ENCODE results near the gene SELE. TPM values are rescaled to one million over a fixed set of nuclear protein-coding genes. Genes with fewer than 3 reads are reported as not detected.

Gene SELE
- total and polyA plus RNA-seq, 2 of the 4 experiments (the other 2 are of a cell fraction): not detected

GRCh38 chr1:169694304-169695075, 39.4 kb downstream of the SELE start:
- H3K4me1 ChIP-seq (ENCODE audit: control insufficient read depth, insufficient read depth, low read length): no peaks in the 10 kb centered on the region
- in situ Hi-C loops (cut with MboI; ENCODE audit: low sequenced_read_pairs) (no loop called here), dilution Hi-C loops (cut with HindIII; ENCODE audit: low sequenced_read_pairs, unreplicated experiment) (no loop called here), intact Hi-C loops (cut with micrococcal nuclease) (no loop called here)
- H3K23ac ChIP-seq (ENCODE audit: low read depth, low read length): no peak overlapping the region
- H3K79me1 ChIP-seq (ENCODE audit: low read depth in 1 of 2, low read length in 2 of 2): no peaks in the 10 kb centered on the region
- POLR2A ChIA-PET (ENCODE audit: unreplicated experiment): no interaction called here
- no peak overlapping the region for H3K4me3 ChIP-seq (ENCODE audit: insufficient read depth, low read depth, low read length)
- no peaks in the 10 kb centered on the region for H3K36me3 ChIP-seq (ENCODE audit: control insufficient read depth, insufficient read depth, low read length)
- no TSS peak for BruUV-seq (replicated peaks)
- no peaks in the 10 kb centered on the region for H3K9me3 ChIP-seq (ENCODE audit: control insufficient read depth, insufficient read depth, low read length)
- no peaks in the 10 kb centered on the region for H4K20me1 ChIP-seq (ENCODE audit: insufficient read depth, low read length)
- H2AK9ac ChIP-seq (replicated peaks; ENCODE audit: low read depth, low read length, poor library complexity): no peak overlapping the region
- H2BK120ac ChIP-seq (ENCODE audit: low read depth, low read length): no peak overlapping the region
- no peak overlapping the region for H3K18ac ChIP-seq (ENCODE audit: low read depth, low read length)
- H3K56ac ChIP-seq (ENCODE audit: extremely low read depth, insufficient read depth, low read length): no peak overlapping the region
- H2BK5ac ChIP-seq (ENCODE audit: low read depth, low read length, poor library complexity, severe bottlenecking): no peak overlapping the region
- H2AFZ ChIP-seq (replicated peaks; ENCODE audit: low read length, poor library complexity): no peak overlapping the region
- no peak overlapping the region for H4K5ac ChIP-seq (ENCODE audit: low read depth, low read length)
- H3K9ac ChIP-seq (ENCODE audit: low read depth, low read length): no peak overlapping the region
- H2BK15ac ChIP-seq (ENCODE audit: low read depth, low read length): no peak overlapping the region
- H2BK20ac ChIP-seq (ENCODE audit: low read depth, low read length): no peak overlapping the region
- no peak overlapping the region for H4K8ac ChIP-seq (ENCODE audit: low read depth in 2 of 2, low read length in 2 of 2)
- H3K4me2 ChIP-seq (ENCODE audit: low read depth, low read length): no peak overlapping the region
- H4K91ac ChIP-seq (ENCODE audit: insufficient read depth, low read depth, low read length): no peak overlapping the region
- no peak overlapping the region for H2AK5ac ChIP-seq (ENCODE audit: low read depth, low read length)
- WGBS, 2 experiments (ENCODE audit: extremely low coverage in 2 of 2, insufficient read length in 1 of 2): 38% methylated on average over 1 of the region's 5 CpGs; no CpG with 5 or more reads in 1 of the 2 experiments
- TF ChIP-seq, protein P1, sequence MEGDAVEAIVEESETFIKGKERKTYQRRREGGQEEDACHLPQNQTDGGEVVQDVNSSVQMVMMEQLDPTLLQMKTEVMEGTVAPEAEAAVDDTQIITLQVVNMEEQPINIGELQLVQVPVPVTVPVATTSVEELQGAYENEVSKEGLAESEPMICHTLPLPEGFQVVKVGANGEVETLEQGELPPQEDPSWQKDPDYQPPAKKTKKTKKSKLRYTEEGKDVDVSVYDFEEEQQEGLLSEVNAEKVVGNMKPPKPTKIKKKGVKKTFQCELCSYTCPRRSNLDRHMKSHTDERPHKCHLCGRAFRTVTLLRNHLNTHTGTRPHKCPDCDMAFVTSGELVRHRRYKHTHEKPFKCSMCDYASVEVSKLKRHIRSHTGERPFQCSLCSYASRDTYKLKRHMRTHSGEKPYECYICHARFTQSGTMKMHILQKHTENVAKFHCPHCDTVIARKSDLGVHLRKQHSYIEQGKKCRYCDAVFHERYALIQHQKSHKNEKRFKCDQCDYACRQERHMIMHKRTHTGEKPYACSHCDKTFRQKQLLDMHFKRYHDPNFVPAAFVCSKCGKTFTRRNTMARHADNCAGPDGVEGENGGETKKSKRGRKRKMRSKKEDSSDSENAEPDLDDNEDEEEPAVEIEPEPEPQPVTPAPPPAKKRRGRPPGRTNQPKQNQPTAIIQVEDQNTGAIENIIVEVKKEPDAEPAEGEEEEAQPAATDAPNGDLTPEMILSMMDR (conservative IDR thresholded peaks at IDR 0.05; ENCODE audit: low read depth, low read length): no peak
- TF ChIP-seq FOS (IDR thresholded peaks at IDR 0.05; ENCODE audit: low read depth, low read length): no peak
- TF ChIP-seq RAD21 (IDR thresholded peaks at IDR 0.05; ENCODE audit: low read length): no peak
- no peak for TF ChIP-seq POLR2A (IDR thresholded peaks at IDR 0.05; ENCODE audit: low read depth, low read length)
- TF ChIP-seq, protein P2, sequence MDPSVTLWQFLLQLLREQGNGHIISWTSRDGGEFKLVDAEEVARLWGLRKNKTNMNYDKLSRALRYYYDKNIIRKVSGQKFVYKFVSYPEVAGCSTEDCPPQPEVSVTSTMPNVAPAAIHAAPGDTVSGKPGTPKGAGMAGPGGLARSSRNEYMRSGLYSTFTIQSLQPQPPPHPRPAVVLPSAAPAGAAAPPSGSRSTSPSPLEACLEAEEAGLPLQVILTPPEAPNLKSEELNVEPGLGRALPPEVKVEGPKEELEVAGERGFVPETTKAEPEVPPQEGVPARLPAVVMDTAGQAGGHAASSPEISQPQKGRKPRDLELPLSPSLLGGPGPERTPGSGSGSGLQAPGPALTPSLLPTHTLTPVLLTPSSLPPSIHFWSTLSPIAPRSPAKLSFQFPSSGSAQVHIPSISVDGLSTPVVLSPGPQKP (IDR thresholded peaks at IDR 0.05; ENCODE audit: borderline replicate concordance, low read depth, low read length): no peak
- no peak for TF ChIP-seq MAZ (IDR thresholded peaks at IDR 0.05; ENCODE audit: borderline replicate concordance, low read depth, low read length)
- no peak for TF ChIP-seq MAFK (IDR thresholded peaks at IDR 0.05; ENCODE audit: low read depth, low read length)
- TF ChIP-seq BHLHE40 (IDR thresholded peaks at IDR 0.05; ENCODE audit: low read depth, low read length): no peak
- no peak for TF ChIP-seq CHD1 (IDR thresholded peaks at IDR 0.05; ENCODE audit: low read depth, low read length)
- no peak for TF ChIP-seq CEBPB (IDR thresholded peaks at IDR 0.05; ENCODE audit: low read depth, low read length)
- TF ChIP-seq NFE2L2 (IDR thresholded peaks at IDR 0.05; ENCODE audit: low read depth, low read length): no peak
- TF ChIP-seq, protein P3, sequence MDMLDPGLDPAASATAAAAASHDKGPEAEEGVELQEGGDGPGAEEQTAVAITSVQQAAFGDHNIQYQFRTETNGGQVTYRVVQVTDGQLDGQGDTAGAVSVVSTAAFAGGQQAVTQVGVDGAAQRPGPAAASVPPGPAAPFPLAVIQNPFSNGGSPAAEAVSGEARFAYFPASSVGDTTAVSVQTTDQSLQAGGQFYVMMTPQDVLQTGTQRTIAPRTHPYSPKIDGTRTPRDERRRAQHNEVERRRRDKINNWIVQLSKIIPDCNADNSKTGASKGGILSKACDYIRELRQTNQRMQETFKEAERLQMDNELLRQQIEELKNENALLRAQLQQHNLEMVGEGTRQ (IDR thresholded peaks at IDR 0.05; ENCODE audit: low read depth, low read length): no peak
- TF ChIP-seq MXI1 (IDR thresholded peaks at IDR 0.05; ENCODE audit: borderline replicate concordance, low read depth, low read length): no peak
- no peak for TF ChIP-seq RFX5 (IDR thresholded peaks at IDR 0.05; ENCODE audit: low read depth, low read length)
- no peak for TF ChIP-seq RCOR1 (IDR thresholded peaks at IDR 0.05; ENCODE audit: insufficient replicate concordance, low read length)
- TF ChIP-seq SMC3 (IDR thresholded peaks at IDR 0.05; ENCODE audit: low read depth, low read length): no peak
- H3K27ac ChIP-seq (ENCODE audit: insufficient read depth, low read length): no peak overlapping the region
- no peak overlapping the region for H3K14ac ChIP-seq (replicated peaks; ENCODE audit: low read depth, low read length)
- ATAC-seq (ENCODE audit: low read depth) (no peak), DNase-seq (no peak)
- H3K4ac ChIP-seq (ENCODE audit: low read depth, low read length): no peak overlapping the region
- no peaks in the 10 kb centered on the region for H3K9me1 ChIP-seq (ENCODE audit: insufficient read depth, low read length)
- no peaks in the 10 kb centered on the region for H3K27me3 ChIP-seq (ENCODE audit: control insufficient read depth, insufficient read depth, low read length)
- CTCF ChIA-PET: interaction anchor here (0.6 kb wide), 1 partner anchor 16 kb away, joined by 5 read pairs; no protein-coding TSS in a partner anchor

All from IMR-90 (cell line).